ENCODE data around the gene RORC.

DNA sequence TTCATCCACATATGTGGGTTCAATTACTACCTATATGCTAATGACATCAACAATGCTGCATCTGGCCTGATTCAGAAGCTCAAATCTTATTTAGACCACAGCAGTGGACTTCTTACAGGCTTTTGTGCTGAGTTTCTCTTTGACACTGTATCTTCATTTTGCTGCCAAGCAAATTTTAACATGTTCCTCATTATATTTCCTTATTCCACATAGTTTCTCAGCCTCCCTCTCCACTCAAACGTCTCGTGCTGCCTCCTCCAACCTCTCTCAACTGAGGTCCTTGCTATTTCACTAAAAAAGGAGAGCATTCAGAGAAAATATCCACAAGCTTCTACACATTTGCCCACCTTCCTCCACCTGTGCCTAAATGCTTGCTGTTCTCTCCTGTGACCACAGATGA is 47.8 kb downstream of the RORC start:
- TF ChIP-seq, protein P1, sequence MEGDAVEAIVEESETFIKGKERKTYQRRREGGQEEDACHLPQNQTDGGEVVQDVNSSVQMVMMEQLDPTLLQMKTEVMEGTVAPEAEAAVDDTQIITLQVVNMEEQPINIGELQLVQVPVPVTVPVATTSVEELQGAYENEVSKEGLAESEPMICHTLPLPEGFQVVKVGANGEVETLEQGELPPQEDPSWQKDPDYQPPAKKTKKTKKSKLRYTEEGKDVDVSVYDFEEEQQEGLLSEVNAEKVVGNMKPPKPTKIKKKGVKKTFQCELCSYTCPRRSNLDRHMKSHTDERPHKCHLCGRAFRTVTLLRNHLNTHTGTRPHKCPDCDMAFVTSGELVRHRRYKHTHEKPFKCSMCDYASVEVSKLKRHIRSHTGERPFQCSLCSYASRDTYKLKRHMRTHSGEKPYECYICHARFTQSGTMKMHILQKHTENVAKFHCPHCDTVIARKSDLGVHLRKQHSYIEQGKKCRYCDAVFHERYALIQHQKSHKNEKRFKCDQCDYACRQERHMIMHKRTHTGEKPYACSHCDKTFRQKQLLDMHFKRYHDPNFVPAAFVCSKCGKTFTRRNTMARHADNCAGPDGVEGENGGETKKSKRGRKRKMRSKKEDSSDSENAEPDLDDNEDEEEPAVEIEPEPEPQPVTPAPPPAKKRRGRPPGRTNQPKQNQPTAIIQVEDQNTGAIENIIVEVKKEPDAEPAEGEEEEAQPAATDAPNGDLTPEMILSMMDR (IDR thresholded peaks at IDR 0.05): no peak
- TF ChIP-seq POLR2A (IDR thresholded peaks at IDR 0.05): no peak
